ENCODE measurements around the gene ZFYVE19.

The ZFYVE19 gene

GRCh38 chr15:40785164-40785563 is 21.7 kb upstream of the ZFYVE19 start:
- H3K36me3 Mint-ChIP-seq (ENCODE audit: low read depth) = no peaks in the 10 kb centered on the region
- no peaks in the 10 kb centered on the region for H3K9me3 Mint-ChIP-seq
- H3K27me3 Mint-ChIP-seq (ENCODE audit: low read depth, poor library complexity) = peaks cover 3% of the 10 kb centered on the region
- TF ChIP-seq CTCF (IDR thresholded peaks at IDR 0.05) = no peak
- H3K27ac Mint-ChIP-seq = no peak overlapping the region
- H3K4me1 Mint-ChIP-seq = peaks cover 12% of the 10 kb centered on the region
- no peak overlapping the region for H3K4me3 Mint-ChIP-seq
- DNase-seq = no peak

- peak overlapping the region; percentile 29 for H3K27ac Mint-ChIP-seq
- no peaks in the 10 kb centered on the region for H3K36me3 Mint-ChIP-seq (ENCODE audit: low read depth)
Observed at GRCh38 chr15:40785814-40786213, 21.1 kb upstream of the ZFYVE19 start.

GRCh38 chr15:40787344-40787841 is 19.5 kb upstream of the ZFYVE19 start:
- Mint-ChIP-seq H3K36me3 (ENCODE audit: low read depth) (peaks cover 8% of the 10 kb centered on the region), H3K4me1 (peaks cover 12% of the 10 kb centered on the region), H3K4me3 (no peak overlapping the region), H3K27me3 (ENCODE audit: low read depth, poor library complexity) (peaks cover 3% of the 10 kb centered on the region), H3K9me3 (no peaks in the 10 kb centered on the region), H3K27ac (no peak overlapping the region)
- no peak for DNase-seq
- no peak for TF ChIP-seq CTCF (IDR thresholded peaks at IDR 0.05)

More at GRCh38 chr15:40785814-40786213, 21.1 kb upstream of the ZFYVE19 start:
- Mint-ChIP-seq H3K9me3 (no peaks in the 10 kb centered on the region), H3K4me3 (no peak overlapping the region), H3K4me1 (peaks cover 12% of the 10 kb centered on the region), H3K27me3 (ENCODE audit: low read depth, poor library complexity) (peaks cover 3% of the 10 kb centered on the region)
- no peak for TF ChIP-seq CTCF (IDR thresholded peaks at IDR 0.05)
- DNase-seq = no peak

- Mint-ChIP-seq H3K4me3 (no peak overlapping the region), H3K4me1 (peaks cover 12% of the 10 kb centered on the region), H3K27me3 (ENCODE audit: low read depth, poor library complexity) (peaks cover 3% of the 10 kb centered on the region), H3K9me3 (no peaks in the 10 kb centered on the region), H3K36me3 (ENCODE audit: low read depth) (peaks cover 12% of the 10 kb centered on the region), H3K27ac (no peak overlapping the region)
- no peak for DNase-seq
- TF ChIP-seq CTCF (IDR thresholded peaks at IDR 0.05) = no peak
Observed at GRCh38 chr15:40787991-40788390, 18.9 kb upstream of the ZFYVE19 start.

GRCh38 chr15:40789119-40789518 is 17.8 kb upstream of the ZFYVE19 start:
- Mint-ChIP-seq H3K4me3 (no peak overlapping the region), H3K27ac (peak overlapping the region; percentile 81), H3K36me3 (ENCODE audit: low read depth) (peaks cover 21% of the 10 kb centered on the region), H3K27me3 (ENCODE audit: low read depth, poor library complexity) (peaks cover 3% of the 10 kb centered on the region), H3K4me1 (peaks cover 12% of the 10 kb centered on the region), H3K9me3 (no peaks in the 10 kb centered on the region)
- no peak for TF ChIP-seq CTCF (IDR thresholded peaks at IDR 0.05)
- DNase-seq = no peak

GRCh38 chr15:40789999-40790398 is 16.9 kb upstream of the ZFYVE19 start:
- Mint-ChIP-seq H3K4me1 (peaks cover 12% of the 10 kb centered on the region), H3K27ac (peak overlapping the region; percentile 77), H3K4me3 (no peak overlapping the region), H3K27me3 (ENCODE audit: low read depth, poor library complexity) (peaks cover 3% of the 10 kb centered on the region), H3K9me3 (no peaks in the 10 kb centered on the region), H3K36me3 (ENCODE audit: low read depth) (peaks cover 21% of the 10 kb centered on the region)
- no peak for DNase-seq
- TF ChIP-seq CTCF (IDR thresholded peaks at IDR 0.05) = no peak
